ENCODE data around the gene NKIRAS1. TPM values are rescaled to one million over a fixed set of nuclear protein-coding genes. Genes with fewer than 3 reads are reported as not detected.

The NKIRAS1 gene
- total RNA-seq, 4 donors from 2014 or later: 25.1 to 42.1 (median 34.7) TPM

- intact Hi-C loops (cut with DNase I; ENCODE audit: low total_unique reads): no loop called here
- Histone ChIP-seq H3K4me3 (no peak overlapping the region), H3K36me3 (no peaks in the 10 kb centered on the region), H3K27me3 (no peaks in the 10 kb centered on the region), H3K27ac (no peak overlapping the region), H3K4me1 (peaks cover 5 to 9% of the 10 kb centered on the region in 2 donors), H3K9me3 (no peaks in the 10 kb centered on the region)
- in situ Hi-C loops (cut with MboI; ENCODE audit: low sequenced_read_pairs in 4 of 4): no loop called here
- no peak for TF ChIP-seq POLR2A (IDR thresholded peaks at IDR 0.05)
- TF ChIP-seq, protein P1, sequence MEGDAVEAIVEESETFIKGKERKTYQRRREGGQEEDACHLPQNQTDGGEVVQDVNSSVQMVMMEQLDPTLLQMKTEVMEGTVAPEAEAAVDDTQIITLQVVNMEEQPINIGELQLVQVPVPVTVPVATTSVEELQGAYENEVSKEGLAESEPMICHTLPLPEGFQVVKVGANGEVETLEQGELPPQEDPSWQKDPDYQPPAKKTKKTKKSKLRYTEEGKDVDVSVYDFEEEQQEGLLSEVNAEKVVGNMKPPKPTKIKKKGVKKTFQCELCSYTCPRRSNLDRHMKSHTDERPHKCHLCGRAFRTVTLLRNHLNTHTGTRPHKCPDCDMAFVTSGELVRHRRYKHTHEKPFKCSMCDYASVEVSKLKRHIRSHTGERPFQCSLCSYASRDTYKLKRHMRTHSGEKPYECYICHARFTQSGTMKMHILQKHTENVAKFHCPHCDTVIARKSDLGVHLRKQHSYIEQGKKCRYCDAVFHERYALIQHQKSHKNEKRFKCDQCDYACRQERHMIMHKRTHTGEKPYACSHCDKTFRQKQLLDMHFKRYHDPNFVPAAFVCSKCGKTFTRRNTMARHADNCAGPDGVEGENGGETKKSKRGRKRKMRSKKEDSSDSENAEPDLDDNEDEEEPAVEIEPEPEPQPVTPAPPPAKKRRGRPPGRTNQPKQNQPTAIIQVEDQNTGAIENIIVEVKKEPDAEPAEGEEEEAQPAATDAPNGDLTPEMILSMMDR (IDR thresholded peaks at IDR 0.05 in 4 of 5, conservative IDR thresholded peaks at IDR 0.05 in 1 of 5): no peak
- ATAC-seq (no peak), DNase-seq (no peak)
Observed at GRCh38 chr3:23938688-23939087, 21.9 kb upstream of the NKIRAS1 start.

DNA sequence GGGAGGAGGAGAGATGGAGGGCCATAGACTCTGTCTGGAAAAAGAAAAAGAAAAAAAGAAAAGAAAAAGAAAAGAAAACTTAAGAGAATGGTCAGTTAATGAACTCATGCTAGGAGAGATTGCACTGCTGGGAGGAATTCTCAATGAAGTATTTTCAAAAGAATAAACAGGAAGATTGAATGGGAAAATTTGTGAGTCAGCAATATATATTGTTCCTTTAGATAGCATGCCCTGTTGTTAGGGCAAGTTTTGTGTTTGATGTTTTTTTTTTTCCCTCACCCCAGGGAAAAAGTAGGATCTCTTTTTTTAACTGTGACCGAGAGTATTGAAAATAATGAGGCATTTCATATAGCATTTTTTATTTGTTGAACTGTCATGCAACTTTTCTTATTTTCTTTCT lies 20.5 kb upstream of the NKIRAS1 start:
- in situ Hi-C loops (cut with MboI; ENCODE audit: low sequenced_read_pairs in 4 of 4): no loop called here
- Histone ChIP-seq H3K4me3 (no peak overlapping the region), H3K27ac (no peak overlapping the region), H3K36me3 (no peaks in the 10 kb centered on the region), H3K4me1 (peaks cover 4 to 6% of the 10 kb centered on the region in 2 donors), H3K9me3 (no peaks in the 10 kb centered on the region), H3K27me3 (no peaks in the 10 kb centered on the region)
- ATAC-seq: no peak
- DNase-seq: no peak
- intact Hi-C loops (cut with DNase I; ENCODE audit: low total_unique reads): no loop called here
- TF ChIP-seq POLR2A (IDR thresholded peaks at IDR 0.05): no peak
- TF ChIP-seq, protein P1 (IDR thresholded peaks at IDR 0.05 in 4 of 5, conservative IDR thresholded peaks at IDR 0.05 in 1 of 5): no peak

DNA sequence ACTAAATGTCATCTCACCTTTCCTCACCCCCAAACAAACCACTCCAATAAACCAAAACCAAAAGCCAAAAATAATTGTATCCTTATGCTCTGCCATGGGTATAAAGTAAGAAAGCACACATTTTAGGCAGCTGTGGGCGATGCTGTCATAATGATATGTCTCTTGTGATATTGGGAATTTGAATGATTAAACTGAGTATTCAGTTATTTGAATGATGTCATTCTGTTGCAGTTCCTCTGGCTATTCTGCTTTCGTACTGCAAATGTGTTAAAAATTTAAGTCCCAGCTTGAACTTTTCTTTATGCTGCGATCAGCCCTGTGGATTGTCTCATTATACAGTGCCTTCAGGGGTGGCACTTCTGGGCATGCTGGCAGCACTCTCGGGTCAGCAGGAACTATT lies 17.5 kb upstream of the NKIRAS1 start:
- intact Hi-C loops (cut with DNase I; ENCODE audit: low total_unique reads) (no loop called here), in situ Hi-C loops (cut with MboI; ENCODE audit: low sequenced_read_pairs in 4 of 4) (no loop called here)
- no peak for ATAC-seq
- no peak overlapping the region for H3K4me3 ChIP-seq
- H3K36me3 ChIP-seq: no peaks in the 10 kb centered on the region
- TF ChIP-seq, protein P1 (IDR thresholded peaks at IDR 0.05 in 4 of 5, conservative IDR thresholded peaks at IDR 0.05 in 1 of 5): no peak
- TF ChIP-seq POLR2A (IDR thresholded peaks at IDR 0.05): no peak
- no peak for DNase-seq
- no peaks in the 10 kb centered on the region for H3K4me1 ChIP-seq
- H3K27me3 ChIP-seq: no peaks in the 10 kb centered on the region
- no peak overlapping the region for H3K27ac ChIP-seq
- no peaks in the 10 kb centered on the region for H3K9me3 ChIP-seq

- no peaks in the 10 kb centered on the region for H3K27me3 ChIP-seq
- ATAC-seq: no peak
- in situ Hi-C loops (cut with MboI; ENCODE audit: low sequenced_read_pairs in 4 of 4): no loop called here
- H3K36me3 ChIP-seq: no peaks in the 10 kb centered on the region
- intact Hi-C loops (cut with DNase I; ENCODE audit: low total_unique reads): no loop called here
- no peaks in the 10 kb centered on the region for H3K9me3 ChIP-seq
- DNase-seq: no peak
- no peaks in the 10 kb centered on the region for H3K4me1 ChIP-seq
- H3K4me3 ChIP-seq: no peak overlapping the region
- H3K27ac ChIP-seq: no peak overlapping the region
- TF ChIP-seq, protein P1 (IDR thresholded peaks at IDR 0.05 in 4 of 5, conservative IDR thresholded peaks at IDR 0.05 in 1 of 5): no peak
- TF ChIP-seq POLR2A (IDR thresholded peaks at IDR 0.05): no peak
Observed at GRCh38 chr3:23932571-23932970, 15.8 kb upstream of the NKIRAS1 start.

- DNase-seq (no peak), ATAC-seq (no peak)
- intact Hi-C loops (cut with DNase I; ENCODE audit: low total_unique reads) (no loop called here), in situ Hi-C loops (cut with MboI; ENCODE audit: low sequenced_read_pairs in 4 of 4) (no loop called here)
- H3K4me3 ChIP-seq: no peak overlapping the region
- H3K4me1 ChIP-seq: no peaks in the 10 kb centered on the region
- no peaks in the 10 kb centered on the region for H3K36me3 ChIP-seq
- H3K27me3 ChIP-seq: no peaks in the 10 kb centered on the region
- H3K27ac ChIP-seq: no peak overlapping the region
- H3K9me3 ChIP-seq: no peaks in the 10 kb centered on the region
- no peak for TF ChIP-seq POLR2A (IDR thresholded peaks at IDR 0.05)
- TF ChIP-seq, protein P1 (IDR thresholded peaks at IDR 0.05 in 4 of 5, conservative IDR thresholded peaks at IDR 0.05 in 1 of 5): no peak
Observed at GRCh38 chr3:23931597-23931996, 14.8 kb upstream of the NKIRAS1 start.
